Panc1 (cell line): ENCODE results near the gene WFIKKN1. TPM values are rescaled to one million over a fixed set of nuclear protein-coding genes. Genes with fewer than 3 reads are reported as not detected.

Source experiments
- ATAC-seq: fragments of 200-7000 bp; cut with Tn5 transposase; 2 replicates; pipeline ENCODE4 v1.9.1; 2020; ENCODE audit warnings: mild to moderate bottlenecking, moderate library complexity
- BruUV-seq: library from RNA; stranded (reverse); fragments of 400-500 nt; replicated peaks from 2 replicates; lab custom pipeline; 2021; lab: Mats Ljungman, UMichigan
- CTCF ChIA-PET: fragments of 300-600 bp; sonication (Branson Sonifier 250); formaldehyde crosslinking; loops from one replicate; lab custom pipeline; 2022; ENCODE audit warnings: antibody characterized with exemption; lab: Charles Lee
- POLR2A ChIA-PET: fragments of 300-600 bp; sonication (Branson Sonifier 250); formaldehyde crosslinking; loops from one replicate; lab custom pipeline; 2022; ENCODE audit warnings: antibody characterized with exemption; lab: Charles Lee
- DNase-seq: peaks from one replicate; pipeline ENCODE4 v3.0.0-alpha.2; 2010; ENCODE audit warnings: low read depth, low spot score
- H3K27ac ChIP-seq: 2 replicates; pipeline ENCODE4 v1.5.1; 2011; ENCODE audit warnings: mild to moderate bottlenecking, low read length, inconsistent platforms
- H3K27me3 ChIP-seq: fragments of 200-500 bp; sonication (Bioruptor generic); 2 replicates; pipeline ENCODE4 v1.6.0; 2014; ENCODE audit warnings: low read length, inconsistent platforms; ENCODE audit not compliant: control insufficient read depth, insufficient read depth
- H3K36me3 ChIP-seq: fragments of 200-500 bp; sonication (Bioruptor generic); 2 replicates; pipeline ENCODE4 v1.5.1; 2014; ENCODE audit warnings: inconsistent platforms, mild to moderate bottlenecking, low read length, moderate library complexity; ENCODE audit not compliant: control insufficient read depth, insufficient read depth
- H3K4me1 ChIP-seq: 2 replicates; pipeline ENCODE4 v1.5.1; 2011; ENCODE audit warnings: inconsistent platforms, mild to moderate bottlenecking, low read length, moderate library complexity; ENCODE audit not compliant: control insufficient read depth, insufficient read depth
- H3K4me3 ChIP-seq, 2 experiments: 2 replicates each; pipeline ENCODE4 v1.5.1; 2011 to 2012; ENCODE audit warnings: low read depth in 2 of 2, low read length in 2 of 2, mild to moderate bottlenecking in 2 of 2, inconsistent platforms in 1 of 2, moderate library complexity in 1 of 2
- H3K9me3 ChIP-seq: fragments of 200-500 bp; sonication (Bioruptor generic); 2 replicates; pipeline ENCODE4 v1.5.1; 2014; ENCODE audit warnings: low read depth, mild to moderate bottlenecking, inconsistent platforms, low read length, moderate library complexity; ENCODE audit not compliant: control insufficient read depth, insufficient read depth
- POLR2AphosphoS5 ChIP-seq: IDR thresholded peaks from 2 replicates; pipeline ENCODE4 v1.6.1; 2012; ENCODE audit warnings: mild to moderate bottlenecking, low read depth, low read length, moderate library complexity
- SIN3A ChIP-seq: IDR thresholded peaks from 2 replicates; pipeline ENCODE4 v1.6.1; 2012; ENCODE audit warnings: low read depth, mild to moderate bottlenecking, low read length, moderate library complexity, borderline replicate concordance; ENCODE audit not compliant: insufficient read depth
- TCF7L2 ChIP-seq: IDR thresholded peaks from 2 replicates; pipeline ENCODE4 v1.6.1; 2011; ENCODE audit warnings: mild to moderate bottlenecking, low read depth, low read length, inconsistent platforms
- in situ Hi-C: cut with HindIII; loops from 2 replicates; pipeline ENCODE4 v1.10.0; 2016; ENCODE audit warnings: low sequenced_read_pairs, low pct_unique_long_range_greater_than_20kb
- intact Hi-C: fragments of 100-400 bp; cut with micrococcal nuclease; formaldehyde crosslinking; loops from one replicate; pipeline ENCODE4 v1.10.0; 2022; ENCODE audit not compliant: unreplicated experiment
- total RNA-seq: library from RNA; stranded (reverse); gene quantifications from one replicate; pipeline ENCODE4 v1.2.1, GENCODE V29; 2021; ENCODE audit not compliant: unreplicated experiment
- TF ChIP-seq, protein P1 (sequence below): fragments of 450-650 bp; IDR thresholded peaks from 2 replicates; pipeline ENCODE4 v1.5.1; 2017; ENCODE audit warnings: mild to moderate bottlenecking
- TF ChIP-seq, protein P2 (sequence below), 2 experiments: IDR thresholded peaks; 2 replicates each; pipeline ENCODE4 v1.6.1; 2011 to 2012; ENCODE audit warnings: low read depth in 2 of 2, control low read depth in 1 of 2, low read length in 1 of 2, mild to moderate bottlenecking in 1 of 2, moderate library complexity in 1 of 2; ENCODE audit not compliant: insufficient read depth in 1 of 2

Gene WFIKKN1
- total RNA-seq, 1 experiment from 2014 or later: 2.0 TPM

DNA sequence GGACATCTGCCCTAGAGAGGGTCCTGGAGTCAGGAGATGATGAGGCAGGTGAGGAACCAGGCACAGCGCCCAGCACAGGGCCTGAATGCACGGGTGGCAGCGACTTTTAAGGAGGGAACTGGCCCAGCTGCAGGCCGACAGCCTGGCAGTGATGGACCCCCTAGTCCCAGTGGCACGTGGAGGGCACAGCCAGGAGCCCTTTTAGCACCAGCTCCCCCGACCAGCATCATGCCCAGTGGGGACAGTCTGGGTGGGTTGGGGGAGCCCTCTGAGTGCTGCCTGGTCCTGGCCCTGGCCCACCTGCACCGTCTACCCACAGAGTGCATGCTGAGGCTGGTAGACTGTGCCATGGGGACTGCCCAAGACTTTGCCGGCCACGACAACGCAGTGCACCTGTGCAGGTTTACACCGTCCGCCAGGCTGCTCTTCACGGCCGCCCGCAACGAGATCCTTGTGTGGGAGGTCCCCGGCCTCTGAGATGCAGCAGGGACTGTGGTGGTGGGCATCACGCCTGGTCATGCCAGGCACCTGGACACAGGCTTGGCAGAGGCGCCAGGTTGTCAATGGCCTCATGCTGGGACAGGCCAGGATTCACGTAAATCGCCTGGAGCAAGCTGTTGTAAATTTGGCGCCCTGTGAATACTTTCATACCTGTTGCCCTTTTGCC lies 36.5 kb downstream of the WFIKKN1 start:
- intact Hi-C loops (no loop called here), in situ Hi-C loops (no loop called here)
- ATAC-seq (no peak), DNase-seq (no peak)
- Histone ChIP-seq H3K4me1 (peaks cover 10% of the 10 kb centered on the region), H3K9me3 (no peaks in the 10 kb centered on the region), H3K4me3 (peak overlapping the region in 1 of 2 experiments; percentile 15; a peak in 1 of 4 replicates), H3K27ac (peak overlapping the region; percentile 71), H3K36me3 (peaks cover 3% of the 10 kb centered on the region; the same call in 1 of the 2 replicates), H3K27me3 (no peaks in the 10 kb centered on the region)
- ChIA-PET POLR2A (no interaction called here), CTCF (interaction anchor here (0.5 to 1.3 kb wide), 3 partner anchors 14 to 1038 kb away, joined by 3 to 6 read pairs (median 6); no protein-coding TSS in a partner anchor)
- BruUV-seq: no TSS peak
- TF ChIP-seq SIN3A (no peak), POLR2AphosphoS5 (no peak), TCF7L2 (no peak)
- TF ChIP-seq, protein P1, sequence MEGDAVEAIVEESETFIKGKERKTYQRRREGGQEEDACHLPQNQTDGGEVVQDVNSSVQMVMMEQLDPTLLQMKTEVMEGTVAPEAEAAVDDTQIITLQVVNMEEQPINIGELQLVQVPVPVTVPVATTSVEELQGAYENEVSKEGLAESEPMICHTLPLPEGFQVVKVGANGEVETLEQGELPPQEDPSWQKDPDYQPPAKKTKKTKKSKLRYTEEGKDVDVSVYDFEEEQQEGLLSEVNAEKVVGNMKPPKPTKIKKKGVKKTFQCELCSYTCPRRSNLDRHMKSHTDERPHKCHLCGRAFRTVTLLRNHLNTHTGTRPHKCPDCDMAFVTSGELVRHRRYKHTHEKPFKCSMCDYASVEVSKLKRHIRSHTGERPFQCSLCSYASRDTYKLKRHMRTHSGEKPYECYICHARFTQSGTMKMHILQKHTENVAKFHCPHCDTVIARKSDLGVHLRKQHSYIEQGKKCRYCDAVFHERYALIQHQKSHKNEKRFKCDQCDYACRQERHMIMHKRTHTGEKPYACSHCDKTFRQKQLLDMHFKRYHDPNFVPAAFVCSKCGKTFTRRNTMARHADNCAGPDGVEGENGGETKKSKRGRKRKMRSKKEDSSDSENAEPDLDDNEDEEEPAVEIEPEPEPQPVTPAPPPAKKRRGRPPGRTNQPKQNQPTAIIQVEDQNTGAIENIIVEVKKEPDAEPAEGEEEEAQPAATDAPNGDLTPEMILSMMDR: no peak
- TF ChIP-seq, protein P2, sequence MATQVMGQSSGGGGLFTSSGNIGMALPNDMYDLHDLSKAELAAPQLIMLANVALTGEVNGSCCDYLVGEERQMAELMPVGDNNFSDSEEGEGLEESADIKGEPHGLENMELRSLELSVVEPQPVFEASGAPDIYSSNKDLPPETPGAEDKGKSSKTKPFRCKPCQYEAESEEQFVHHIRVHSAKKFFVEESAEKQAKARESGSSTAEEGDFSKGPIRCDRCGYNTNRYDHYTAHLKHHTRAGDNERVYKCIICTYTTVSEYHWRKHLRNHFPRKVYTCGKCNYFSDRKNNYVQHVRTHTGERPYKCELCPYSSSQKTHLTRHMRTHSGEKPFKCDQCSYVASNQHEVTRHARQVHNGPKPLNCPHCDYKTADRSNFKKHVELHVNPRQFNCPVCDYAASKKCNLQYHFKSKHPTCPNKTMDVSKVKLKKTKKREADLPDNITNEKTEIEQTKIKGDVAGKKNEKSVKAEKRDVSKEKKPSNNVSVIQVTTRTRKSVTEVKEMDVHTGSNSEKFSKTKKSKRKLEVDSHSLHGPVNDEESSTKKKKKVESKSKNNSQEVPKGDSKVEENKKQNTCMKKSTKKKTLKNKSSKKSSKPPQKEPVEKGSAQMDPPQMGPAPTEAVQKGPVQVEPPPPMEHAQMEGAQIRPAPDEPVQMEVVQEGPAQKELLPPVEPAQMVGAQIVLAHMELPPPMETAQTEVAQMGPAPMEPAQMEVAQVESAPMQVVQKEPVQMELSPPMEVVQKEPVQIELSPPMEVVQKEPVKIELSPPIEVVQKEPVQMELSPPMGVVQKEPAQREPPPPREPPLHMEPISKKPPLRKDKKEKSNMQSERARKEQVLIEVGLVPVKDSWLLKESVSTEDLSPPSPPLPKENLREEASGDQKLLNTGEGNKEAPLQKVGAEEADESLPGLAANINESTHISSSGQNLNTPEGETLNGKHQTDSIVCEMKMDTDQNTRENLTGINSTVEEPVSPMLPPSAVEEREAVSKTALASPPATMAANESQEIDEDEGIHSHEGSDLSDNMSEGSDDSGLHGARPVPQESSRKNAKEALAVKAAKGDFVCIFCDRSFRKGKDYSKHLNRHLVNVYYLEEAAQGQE (IDR thresholded peaks at IDR 0.05; ENCODE audit: insufficient read depth in 1 of 2, low read depth in 2 of 2, low read length in 1 of 2): no peak

DNA sequence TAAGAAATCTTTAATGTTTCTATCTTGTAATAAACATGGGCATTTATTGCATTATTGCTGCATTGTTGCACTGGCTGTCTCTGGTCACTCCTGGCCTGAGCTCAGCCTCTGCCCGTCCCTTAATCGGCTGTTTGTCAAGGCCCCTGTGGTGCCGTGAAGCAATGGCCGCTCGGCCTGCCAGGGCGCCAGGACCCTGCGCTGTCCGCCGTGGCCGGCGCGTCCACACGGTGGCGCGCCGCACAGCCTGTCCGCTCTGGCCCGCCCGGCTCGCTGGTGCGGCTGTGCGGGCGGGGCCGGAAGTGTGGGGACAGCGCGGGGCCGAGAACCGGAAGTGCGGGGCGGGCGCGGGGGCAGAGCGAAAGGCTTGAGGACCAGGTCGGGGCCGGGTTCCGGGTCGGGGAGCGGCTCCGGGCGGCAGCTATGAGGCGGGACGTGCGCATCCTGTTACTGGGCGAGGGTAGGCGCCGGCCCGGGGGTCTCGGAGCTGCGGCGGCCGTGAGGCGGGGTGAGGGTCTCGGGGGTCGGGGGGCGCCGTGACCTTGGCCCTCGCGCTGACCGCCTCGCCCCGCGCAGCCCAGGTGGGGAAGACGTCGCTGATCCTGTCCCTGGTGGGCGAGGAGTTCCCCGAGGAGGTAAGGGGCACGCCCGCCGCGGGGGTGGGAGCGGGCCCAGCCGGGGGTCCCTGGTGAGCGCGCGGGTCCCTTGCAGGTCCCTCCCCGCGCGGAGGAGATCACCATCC lies 37.2 kb downstream of the WFIKKN1 start, which contains the start of gene RHOT2:
RHOT2 (plus strand) TSS at position 353 of the 739 bp plus-strand sequence; CDS start at position 421, 68 bp downstream.
- Histone ChIP-seq H3K9me3 (no peaks in the 10 kb centered on the region), H3K27ac (peak within 1 kb of the TSS; percentile 91), H3K36me3 (peaks cover 3% of the 10 kb centered on the region; the same call in 1 of the 2 replicates), H3K4me3 (peak within 1 kb of the TSS; percentile 81 to 87), H3K4me1 (peaks cover 10% of the 10 kb centered on the region), H3K27me3 (no peaks in the 10 kb centered on the region)
- TF ChIP-seq, protein P1: peak; percentile 99
- TF ChIP-seq POLR2AphosphoS5 (peak; percentile 66), SIN3A (peak; percentile 76; the same call in 1 of the 2 replicates), TCF7L2 (no peak)
- TF ChIP-seq, protein P2 (IDR thresholded peaks at IDR 0.05; ENCODE audit: insufficient read depth in 1 of 2, low read depth in 2 of 2, low read length in 1 of 2): peak in 1 of 2 experiments; percentile 46; a peak in 1 of 4 replicates
- in situ Hi-C loops: no loop called here
- DNase-seq: no peak
- ATAC-seq: peak; percentile 94
- BruUV-seq: no TSS peak
- intact Hi-C loops: no loop called here
- ChIA-PET POLR2A (no interaction called here), CTCF (interaction anchor here (0.5 to 1.3 kb wide), 3 partner anchors 13 to 1037 kb away, joined by 3 to 6 read pairs (median 6); no protein-coding TSS in a partner anchor)
